Activated CD8-positive, alpha-beta memory T cell treated with anti-CD3 and anti-CD28 coated beads, Interleukin-2, amount 10 ng/mL, durations not matched to agents 7 days and 5 days (primary cell): ENCODE results near the gene CYCS. TPM values are rescaled to one million over a fixed set of nuclear protein-coding genes. Genes with fewer than 3 reads are reported as not detected.
"Not testable (repeated sequence)": the region's sequence is repeated elsewhere in the genome, so short reads cannot be mapped to it uniquely, and the experiment has no call there.

Experiments used
- ATAC-seq: fragments of 150-1000 bp; cut with Tn5 transposase; one replicate; pipeline ENCODE4 v1.10.0; 2021; ENCODE audit warnings: moderate library complexity
- CTCF ChIA-PET: fragments of 350-600 bp; sonication (Branson Sonifier 250); formaldehyde crosslinking; loops from one replicate; lab custom pipeline; 2021; ENCODE audit warnings: antibody characterized with exemption; lab: Charles Lee
- DNase-seq: peaks from one replicate; pipeline ENCODE4 v3.0.0-alpha.2; 2020
- H3K27ac Mint-ChIP-seq: one replicate; pipeline ENCODE4 v1.8.0; 2021; ENCODE audit warnings: mild to moderate bottlenecking, mixed read lengths
- H3K27me3 Mint-ChIP-seq: one replicate; pipeline ENCODE4 v1.8.0; 2021; ENCODE audit warnings: mixed read lengths
- H3K36me3 Mint-ChIP-seq: one replicate; pipeline ENCODE4 v1.8.0; 2021; ENCODE audit warnings: mild to moderate bottlenecking, mixed read lengths
- H3K4me1 Mint-ChIP-seq: one replicate; pipeline ENCODE4 v1.8.0; 2021; ENCODE audit warnings: mixed read lengths
- H3K4me3 Mint-ChIP-seq: one replicate; pipeline ENCODE4 v1.8.0; 2021; ENCODE audit warnings: mild to moderate bottlenecking, moderate library complexity, mixed read lengths
- H3K9me3 Mint-ChIP-seq: one replicate; pipeline ENCODE4 v1.8.0; 2022; ENCODE audit warnings: low read depth, mixed read lengths
- total RNA-seq, 2 experiments: library from RNA; stranded (reverse); gene quantifications; one replicate each; pipeline ENCODE4 v1.2.3, GENCODE V29; 2021

The CYCS gene
- total RNA-seq, 2 experiments from 2014 or later, result 137 to 160 TPM

GRCh38 chr7:25139536-25139935 is 14.5 kb upstream of the CYCS start:
- no peaks in the 10 kb centered on the region for H3K9me3 Mint-ChIP-seq
- H3K27ac Mint-ChIP-seq, result no peak overlapping the region
- ATAC-seq, result no peak
- no peaks in the 10 kb centered on the region for H3K27me3 Mint-ChIP-seq
- H3K4me3 Mint-ChIP-seq, result no peak overlapping the region
- H3K4me1 Mint-ChIP-seq, result no peaks in the 10 kb centered on the region
- peaks cover 1% of the 10 kb centered on the region for H3K36me3 Mint-ChIP-seq
- CTCF ChIA-PET, result interaction anchor here (2.1 kb wide), 1 partner anchor 41 kb away, joined by 5 read pairs; a partner anchor contains a TSS
- no peak for DNase-seq

GRCh38 chr7:25134358-25135010 is 9.4 kb upstream of the CYCS start:
- DNase-seq (no peak), ATAC-seq (no peak)
- Mint-ChIP-seq H3K36me3 (peaks cover 1% of the 10 kb centered on the region), H3K4me1 (peaks cover 11% of the 10 kb centered on the region), H3K27ac (no peak overlapping the region), H3K27me3 (no peaks in the 10 kb centered on the region), H3K9me3 (no peaks in the 10 kb centered on the region), H3K4me3 (no peak overlapping the region)
- CTCF ChIA-PET, result interaction anchor here (0.8 kb wide), 1 partner anchor 41 kb away, joined by 4 read pairs; no protein-coding TSS in a partner anchor

- CTCF ChIA-PET, result interaction anchor here (1.6 kb wide), 1 partner anchor 28 kb away, joined by 5 read pairs; no protein-coding TSS in a partner anchor
- H3K4me3 Mint-ChIP-seq, result no peak overlapping the region
- no peaks in the 10 kb centered on the region for H3K9me3 Mint-ChIP-seq
- H3K36me3 Mint-ChIP-seq, result peaks cover 1% of the 10 kb centered on the region
- peaks cover 11% of the 10 kb centered on the region for H3K4me1 Mint-ChIP-seq
- DNase-seq (no peak), ATAC-seq (no peak)
- no peak overlapping the region for H3K27ac Mint-ChIP-seq
- H3K27me3 Mint-ChIP-seq, result no peaks in the 10 kb centered on the region
These were observed 7.4 kb upstream of the CYCS start for GRCh38 chr7:25132430-25132829.

- peaks cover 19% of the 10 kb centered on the region for H3K4me1 Mint-ChIP-seq
- no peaks in the 10 kb centered on the region for H3K27me3 Mint-ChIP-seq
- H3K36me3 Mint-ChIP-seq, result peaks cover 21% of the 10 kb centered on the region
- ATAC-seq (no peak), DNase-seq (no peak)
- H3K9me3 Mint-ChIP-seq, result no peaks in the 10 kb centered on the region
- no peak overlapping the region for H3K4me3 Mint-ChIP-seq
- peak overlapping the region; percentile 52 for H3K27ac Mint-ChIP-seq
- CTCF ChIA-PET, result interaction anchor here (5.2 kb wide), 1 partner anchor 28 kb away, joined by 24 read pairs; no protein-coding TSS in a partner anchor
These were observed 1.7 kb upstream of the CYCS start for GRCh38 chr7:25126751-25127150.

- Mint-ChIP-seq H3K27ac (peak overlapping the region; percentile 96), H3K4me3 (peak overlapping the region; percentile 96), H3K27me3 (no peaks in the 10 kb centered on the region), H3K36me3 (peaks cover 31% of the 10 kb centered on the region), H3K9me3 (no peaks in the 10 kb centered on the region), H3K4me1 (peaks cover 23% of the 10 kb centered on the region)
- DNase-seq (peak; percentile 59), ATAC-seq (no peak)
- CTCF ChIA-PET, result interaction anchor here (1.0 to 5.2 kb wide), 5 partner anchors 12 to 145 kb away, joined by 3 to 24 read pairs (median 5); partner anchors contain the start of gene OSBPL3
These were observed 459 bp downstream of the CYCS start for GRCh38 chr7:25124465-25125136.

GRCh38 chr7:25122373-25122772 is 2.7 kb downstream of the CYCS start:
- H3K4me3 Mint-ChIP-seq, result no peak overlapping the region

GRCh38 chr7:25121599-25121998 is 3.5 kb downstream of the CYCS start:
- no peak overlapping the region for H3K4me3 Mint-ChIP-seq
- H3K4me1 Mint-ChIP-seq, result peaks cover 48% of the 10 kb centered on the region
- CTCF ChIA-PET, result no interaction called here
- H3K27me3 Mint-ChIP-seq, result no peaks in the 10 kb centered on the region
- H3K36me3 Mint-ChIP-seq, result peaks cover 39% of the 10 kb centered on the region
- H3K9me3 Mint-ChIP-seq, result no peaks in the 10 kb centered on the region
- DNase-seq (no peak), ATAC-seq (no peak)
- peak overlapping the region; percentile 6 for H3K27ac Mint-ChIP-seq

More at GRCh38 chr7:25122373-25122772, 2.7 kb downstream of the CYCS start:
- CTCF ChIA-PET, result no interaction called here
- Mint-ChIP-seq H3K27me3 (no peaks in the 10 kb centered on the region), H3K4me1 (peaks cover 42% of the 10 kb centered on the region), H3K36me3 (peaks cover 36% of the 10 kb centered on the region), H3K27ac (peak overlapping the region; percentile 1), H3K9me3 (no peaks in the 10 kb centered on the region)
- ATAC-seq, result no peak
- DNase-seq, result no peak

- DNase-seq, result no peak
- H3K27ac Mint-ChIP-seq, result peak overlapping the region; percentile 34
- H3K36me3 Mint-ChIP-seq, result peaks cover 34% of the 10 kb centered on the region
- H3K4me3 Mint-ChIP-seq, result no peak overlapping the region
- no peak for ATAC-seq
- peaks cover 46% of the 10 kb centered on the region for H3K4me1 Mint-ChIP-seq
- CTCF ChIA-PET, result interaction anchor here (1.8 to 1.9 kb wide), 2 partner anchors 20 to 41 kb away, joined by 4 to 9 read pairs; no protein-coding TSS in a partner anchor
- H3K9me3 Mint-ChIP-seq, result no peaks in the 10 kb centered on the region
- H3K27me3 Mint-ChIP-seq, result no peaks in the 10 kb centered on the region
These were observed 6.0 kb downstream of the CYCS start for GRCh38 chr7:25119102-25119501.

GRCh38 chr7:25118048-25118753 is 6.9 kb downstream of the CYCS start:
- Mint-ChIP-seq H3K36me3 (peaks cover 28% of the 10 kb centered on the region), H3K9me3 (no peaks in the 10 kb centered on the region), H3K27ac (peak overlapping the region; percentile 76), H3K4me1 (peaks cover 38% of the 10 kb centered on the region), H3K27me3 (no peaks in the 10 kb centered on the region), H3K4me3 (no peak overlapping the region)
- CTCF ChIA-PET, result interaction anchor here (1.4 to 2.4 kb wide), 4 partner anchors 12 to 42 kb away, joined by 3 to 12 read pairs (median 6); no protein-coding TSS in a partner anchor
- ATAC-seq (peak; percentile 1), DNase-seq (no peak)

GRCh38 chr7:25117226-25118047 is 7.6 kb downstream of the CYCS start:
- ATAC-seq (peak; percentile 51), DNase-seq (no peak)
- Mint-ChIP-seq H3K4me3 (peak overlapping the region; percentile 17), H3K27ac (peak overlapping the region; percentile 76), H3K27me3 (no peaks in the 10 kb centered on the region), H3K4me1 (peaks cover 36% of the 10 kb centered on the region), H3K36me3 (peaks cover 26% of the 10 kb centered on the region), H3K9me3 (no peaks in the 10 kb centered on the region)
- CTCF ChIA-PET, result interaction anchor here (1.4 to 2.4 kb wide), 3 partner anchors 11 to 23 kb away, joined by 3 to 12 read pairs (median 7); no protein-coding TSS in a partner anchor

GRCh38 chr7:25116621-25117020 is 8.4 kb downstream of the CYCS start:
- Mint-ChIP-seq H3K4me1 (peaks cover 32% of the 10 kb centered on the region), H3K36me3 (peaks cover 24% of the 10 kb centered on the region), H3K27ac (peak overlapping the region; percentile 76), H3K27me3 (no peaks in the 10 kb centered on the region), H3K9me3 (no peaks in the 10 kb centered on the region), H3K4me3 (no peak overlapping the region)
- CTCF ChIA-PET, result interaction anchor here (0.5 to 2.4 kb wide), 3 partner anchors 18 to 405 kb away, joined by 3 to 12 read pairs (median 7); no protein-coding TSS in a partner anchor
- DNase-seq (no peak), ATAC-seq (no peak)

GRCh38 chr7:25110514-25110913 is 14.5 kb downstream of the CYCS start:
- CTCF ChIA-PET, ATAC-seq: not testable (repeated sequence)

More at GRCh38 chr7:25110514-25110913, 14.5 kb downstream of the CYCS start:
- H3K27ac Mint-ChIP-seq, DNase-seq, H3K27me3 Mint-ChIP-seq, H3K4me3 Mint-ChIP-seq, H3K36me3 Mint-ChIP-seq, H3K9me3 Mint-ChIP-seq, H3K4me1 Mint-ChIP-seq: not testable (repeated sequence)
